ENCODE data around the gene ULK4.

Gene ULK4

DNA sequence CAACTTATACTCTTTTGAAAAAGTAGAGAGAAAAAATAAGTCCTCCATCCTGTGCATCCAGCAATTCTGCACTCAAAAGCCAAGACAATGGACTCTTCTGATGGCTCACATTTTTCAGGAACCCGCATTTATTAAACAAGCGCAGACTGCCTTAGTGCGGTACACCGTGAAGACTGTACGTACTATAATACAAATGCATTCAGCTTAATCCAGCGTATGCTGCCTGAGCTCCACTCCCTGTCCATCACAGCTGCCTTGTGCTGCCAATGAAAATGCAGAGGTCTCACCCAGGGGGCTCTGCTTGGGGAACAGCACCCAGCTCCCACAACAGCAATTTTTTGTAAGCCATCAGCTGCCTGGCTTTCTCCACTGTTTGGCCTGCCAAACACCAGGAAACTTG, 350.9 kb downstream of the ULK4 start (continued):
- TF ChIP-seq ATF2 (tag by site-specific recombination; IDR thresholded peaks at IDR 0.05; ENCODE audit: low read depth), result no peak
- no peak for TF ChIP-seq ZNF48 (tag by site-specific recombination; IDR thresholded peaks at IDR 0.05)
- TF ChIP-seq, protein P1, sequence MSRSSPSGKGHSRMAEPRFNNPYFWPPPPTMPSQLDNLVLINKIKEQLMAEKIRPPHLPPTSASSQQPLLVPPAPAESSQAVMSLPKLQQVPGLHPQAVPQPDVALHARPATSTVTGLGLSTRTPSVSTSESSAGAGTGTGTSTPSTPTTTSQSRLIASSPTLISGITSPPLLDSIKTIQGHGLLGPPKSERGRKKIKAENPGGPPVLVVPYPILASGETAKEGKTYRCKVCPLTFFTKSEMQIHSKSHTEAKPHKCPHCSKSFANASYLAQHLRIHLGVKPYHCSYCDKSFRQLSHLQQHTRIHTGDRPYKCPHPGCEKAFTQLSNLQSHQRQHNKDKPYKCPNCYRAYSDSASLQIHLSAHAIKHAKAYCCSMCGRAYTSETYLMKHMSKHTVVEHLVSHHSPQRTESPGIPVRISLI (tag by site-specific recombination; IDR thresholded peaks at IDR 0.05), result no peak
- TF ChIP-seq ZNF391 (tag by site-specific recombination; IDR thresholded peaks at IDR 0.05; ENCODE audit: borderline replicate concordance, low read depth), result no peak
- TF ChIP-seq ZNF548 (tag by site-specific recombination; IDR thresholded peaks at IDR 0.05), result no peak
- TF ChIP-seq ZNF530 (tag by site-specific recombination; IDR thresholded peaks at IDR 0.05; ENCODE audit: low read depth), result no peak
- TF ChIP-seq MZF1 (tag by site-specific recombination; IDR thresholded peaks at IDR 0.05; ENCODE audit: borderline replicate concordance), result no peak
- no peak for TF ChIP-seq HIC1 (tag by site-specific recombination; IDR thresholded peaks at IDR 0.05)
- no peak for TF ChIP-seq ZNF302 (tag by site-specific recombination; IDR thresholded peaks at IDR 0.05; ENCODE audit: low read depth)

DNA sequence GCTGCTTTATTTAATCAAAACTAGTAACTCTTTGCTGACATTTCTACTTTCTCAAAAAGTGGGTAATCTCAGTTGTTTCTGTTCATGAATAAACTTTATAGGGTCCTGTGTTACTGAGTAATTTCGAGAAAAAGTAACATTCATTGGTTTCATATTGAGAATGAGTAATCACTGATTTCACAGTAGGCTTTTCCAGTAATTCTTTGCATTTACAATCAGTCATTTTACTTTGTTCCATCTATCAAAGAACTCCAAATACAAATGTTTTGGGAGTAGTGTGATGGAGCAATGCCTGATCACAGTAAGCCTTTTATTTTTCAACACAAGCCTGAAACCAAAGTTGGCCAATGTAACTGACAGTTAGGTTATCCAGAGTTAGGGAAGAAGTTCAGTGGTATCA, 353.6 kb downstream of the ULK4 start:
- H3K27ac ChIP-seq (ENCODE audit: extremely low read depth, low read depth, low read length), result no peak overlapping the region
- H3K36me3 ChIP-seq (ENCODE audit: control insufficient read depth in 2 of 2, insufficient read depth in 1 of 2, low read length in 2 of 2), result no peaks in the 10 kb centered on the region
- POLR2A ChIA-PET, result no interaction called here
- TF ChIP-seq ZFHX2 (tag by site-specific recombination; conservative IDR thresholded peaks at IDR 0.05), result no peak
- no peak for TF ChIP-seq ZNF221 (tag by site-specific recombination; IDR thresholded peaks at IDR 0.05; ENCODE audit: borderline replicate concordance)
- TF ChIP-seq ZNF223 (tag by site-specific recombination; IDR thresholded peaks at IDR 0.05), result no peak
- TF ChIP-seq ZNF571 (tag by site-specific recombination; IDR thresholded peaks at IDR 0.05), result no peak
- no peak for TF ChIP-seq ZNF274 (IDR thresholded peaks at IDR 0.05; ENCODE audit: low read length)
- no peak for TF ChIP-seq ZNF274 (tag by site-specific recombination; IDR thresholded peaks at IDR 0.05; ENCODE audit: borderline replicate concordance)
- TF ChIP-seq ZNF792 (tag by site-specific recombination; IDR thresholded peaks at IDR 0.05), result no peak
- no peak for TF ChIP-seq ZNF169 (tag by site-specific recombination; IDR thresholded peaks at IDR 0.05)
- TF ChIP-seq ZNF214 (tag by site-specific recombination; IDR thresholded peaks at IDR 0.05; ENCODE audit: borderline replicate concordance), result no peak
- TF ChIP-seq KLF9 (tag by site-specific recombination; IDR thresholded peaks at IDR 0.05; ENCODE audit: low read depth), result no peak
- TF ChIP-seq, protein P2, sequence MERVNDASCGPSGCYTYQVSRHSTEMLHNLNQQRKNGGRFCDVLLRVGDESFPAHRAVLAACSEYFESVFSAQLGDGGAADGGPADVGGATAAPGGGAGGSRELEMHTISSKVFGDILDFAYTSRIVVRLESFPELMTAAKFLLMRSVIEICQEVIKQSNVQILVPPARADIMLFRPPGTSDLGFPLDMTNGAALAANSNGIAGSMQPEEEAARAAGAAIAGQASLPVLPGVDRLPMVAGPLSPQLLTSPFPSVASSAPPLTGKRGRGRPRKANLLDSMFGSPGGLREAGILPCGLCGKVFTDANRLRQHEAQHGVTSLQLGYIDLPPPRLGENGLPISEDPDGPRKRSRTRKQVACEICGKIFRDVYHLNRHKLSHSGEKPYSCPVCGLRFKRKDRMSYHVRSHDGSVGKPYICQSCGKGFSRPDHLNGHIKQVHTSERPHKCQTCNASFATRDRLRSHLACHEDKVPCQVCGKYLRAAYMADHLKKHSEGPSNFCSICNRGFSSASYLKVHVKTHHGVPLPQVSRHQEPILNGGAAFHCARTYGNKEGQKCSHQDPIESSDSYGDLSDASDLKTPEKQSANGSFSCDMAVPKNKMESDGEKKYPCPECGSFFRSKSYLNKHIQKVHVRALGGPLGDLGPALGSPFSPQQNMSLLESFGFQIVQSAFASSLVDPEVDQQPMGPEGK (tag by site-specific recombination; IDR thresholded peaks at IDR 0.05), result no peak
- TF ChIP-seq, protein P3, sequence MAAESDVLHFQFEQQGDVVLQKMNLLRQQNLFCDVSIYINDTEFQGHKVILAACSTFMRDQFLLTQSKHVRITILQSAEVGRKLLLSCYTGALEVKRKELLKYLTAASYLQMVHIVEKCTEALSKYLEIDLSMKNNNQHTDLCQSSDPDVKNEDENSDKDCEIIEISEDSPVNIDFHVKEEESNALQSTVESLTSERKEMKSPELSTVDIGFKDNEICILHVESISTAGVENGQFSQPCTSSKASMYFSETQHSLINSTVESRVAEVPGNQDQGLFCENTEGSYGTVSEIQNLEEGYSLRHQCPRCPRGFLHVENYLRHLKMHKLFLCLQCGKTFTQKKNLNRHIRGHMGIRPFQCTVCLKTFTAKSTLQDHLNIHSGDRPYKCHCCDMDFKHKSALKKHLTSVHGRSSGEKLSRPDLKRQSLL (tag by site-specific recombination; IDR thresholded peaks at IDR 0.05), result no peak
- no peak for TF ChIP-seq PBX3 (CRISPR knock-in tag; IDR thresholded peaks at IDR 0.05)
- no peak for TF ChIP-seq ZNF76 (tag by site-specific recombination; IDR thresholded peaks at IDR 0.05; ENCODE audit: borderline replicate concordance, low read depth)
- TF ChIP-seq ZNF610 (tag by site-specific recombination; IDR thresholded peaks at IDR 0.05; ENCODE audit: borderline replicate concordance), result no peak
- TF ChIP-seq ZBTB8A (tag by site-specific recombination; IDR thresholded peaks at IDR 0.05), result no peak
- no peak for TF ChIP-seq GLIS1 (tag by site-specific recombination; IDR thresholded peaks at IDR 0.05)
- TF ChIP-seq ZNF48 (tag by site-specific recombination; IDR thresholded peaks at IDR 0.05), result no peak
- CTCF ChIA-PET, result interaction anchor here (0.7 kb wide), 1 partner anchor 565 kb away, joined by 4 read pairs; no protein-coding TSS in a partner anchor
- no peaks in the 10 kb centered on the region for H3K4me1 ChIP-seq (ENCODE audit: control insufficient read depth, insufficient read depth, low read length)
- H3K9me3 ChIP-seq (ENCODE audit: control insufficient read depth, insufficient read depth, low read depth, low read length), result no peaks in the 10 kb centered on the region
- no peak overlapping the region for H3K4me3 ChIP-seq (ENCODE audit: low read depth, low read length)
